NB4 (cell line): ENCODE measurements around the gene PLAC8L1.

Experiments
- MYC ChIP-seq: IDR thresholded peaks from 2 replicates; pipeline ENCODE4 v1.6.1; 2011; ENCODE audit warnings: low read depth, low read length
- POLR2A ChIP-seq: IDR thresholded peaks from 2 replicates; pipeline ENCODE4 v1.6.1; 2011; ENCODE audit warnings: mild to moderate bottlenecking; ENCODE audit not compliant: insufficient read length; ENCODE audit errors: extremely low read depth
- TF ChIP-seq, protein P1 (sequence below): IDR thresholded peaks from one replicate; pipeline ENCODE4 v1.5.1; 2012; ENCODE audit warnings: low read depth, low read length

GRCh38 chr5:146066968-146067367, 38.4 kb downstream of the PLAC8L1 start:
- TF ChIP-seq MYC, result no peak
- TF ChIP-seq, protein P1, sequence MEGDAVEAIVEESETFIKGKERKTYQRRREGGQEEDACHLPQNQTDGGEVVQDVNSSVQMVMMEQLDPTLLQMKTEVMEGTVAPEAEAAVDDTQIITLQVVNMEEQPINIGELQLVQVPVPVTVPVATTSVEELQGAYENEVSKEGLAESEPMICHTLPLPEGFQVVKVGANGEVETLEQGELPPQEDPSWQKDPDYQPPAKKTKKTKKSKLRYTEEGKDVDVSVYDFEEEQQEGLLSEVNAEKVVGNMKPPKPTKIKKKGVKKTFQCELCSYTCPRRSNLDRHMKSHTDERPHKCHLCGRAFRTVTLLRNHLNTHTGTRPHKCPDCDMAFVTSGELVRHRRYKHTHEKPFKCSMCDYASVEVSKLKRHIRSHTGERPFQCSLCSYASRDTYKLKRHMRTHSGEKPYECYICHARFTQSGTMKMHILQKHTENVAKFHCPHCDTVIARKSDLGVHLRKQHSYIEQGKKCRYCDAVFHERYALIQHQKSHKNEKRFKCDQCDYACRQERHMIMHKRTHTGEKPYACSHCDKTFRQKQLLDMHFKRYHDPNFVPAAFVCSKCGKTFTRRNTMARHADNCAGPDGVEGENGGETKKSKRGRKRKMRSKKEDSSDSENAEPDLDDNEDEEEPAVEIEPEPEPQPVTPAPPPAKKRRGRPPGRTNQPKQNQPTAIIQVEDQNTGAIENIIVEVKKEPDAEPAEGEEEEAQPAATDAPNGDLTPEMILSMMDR, result no peak
- TF ChIP-seq POLR2A, result no peak
